CD4-positive, alpha-beta T cell treated with Interleukin-1 beta for 1 hour (primary cell): ENCODE data around the gene CASKIN2.
"Not testable (repeated sequence)": the region's sequence is repeated elsewhere in the genome, so short reads cannot be mapped to it uniquely, and the experiment has no call there.

Experiments
- DNase-seq, 2 donors: peaks; one replicate each; pipeline ENCODE4 v3.0.0-alpha.2; 2020 to 2022

The CASKIN2 gene

DNA sequence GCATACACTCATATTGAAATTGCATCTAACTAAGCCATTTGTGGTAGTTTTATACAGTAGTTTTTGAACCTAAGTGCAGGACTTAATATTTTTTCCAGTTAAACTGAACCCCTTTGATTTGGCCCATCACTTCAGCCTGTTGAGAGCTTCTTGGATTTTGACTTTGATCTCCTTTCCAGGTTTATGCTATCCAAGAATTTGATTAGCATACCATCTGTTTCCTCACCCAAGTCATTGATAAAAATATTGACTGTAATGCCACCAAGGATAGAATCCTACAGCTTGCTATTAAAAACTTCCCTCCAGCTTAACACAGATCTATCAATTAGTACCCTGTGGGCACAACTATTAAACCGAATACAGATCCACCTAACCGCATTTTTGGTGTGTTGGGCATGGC, 51.7 kb downstream of the CASKIN2 start:
- no peak for DNase-seq

GRCh38 chr17:75460295-75460694, 55.0 kb downstream of the CASKIN2 start:
- DNase-seq: no peak

GRCh38 chr17:75459590-75460267, 55.6 kb downstream of the CASKIN2 start:
- DNase-seq: peak in 1 of 2 donors; percentile 6

DNA sequence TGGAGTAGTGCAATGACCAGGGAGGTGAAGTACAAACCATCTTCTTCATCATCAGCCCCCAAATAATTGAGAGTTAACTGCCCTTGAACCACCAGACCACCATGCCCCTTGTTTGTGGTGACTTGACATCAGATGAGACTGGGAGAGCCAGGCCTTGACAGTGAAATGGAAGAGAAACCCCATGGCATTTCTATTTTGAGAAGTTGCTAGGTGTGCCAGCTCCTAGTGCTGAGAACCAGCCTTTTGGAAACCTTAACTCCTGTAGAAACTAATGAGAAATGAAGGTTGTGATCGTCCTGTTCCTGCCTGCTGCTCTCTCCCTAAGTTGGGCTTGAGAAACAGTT, 56.1 kb downstream of the CASKIN2 start:
- DNase-seq: no peak

DNA sequence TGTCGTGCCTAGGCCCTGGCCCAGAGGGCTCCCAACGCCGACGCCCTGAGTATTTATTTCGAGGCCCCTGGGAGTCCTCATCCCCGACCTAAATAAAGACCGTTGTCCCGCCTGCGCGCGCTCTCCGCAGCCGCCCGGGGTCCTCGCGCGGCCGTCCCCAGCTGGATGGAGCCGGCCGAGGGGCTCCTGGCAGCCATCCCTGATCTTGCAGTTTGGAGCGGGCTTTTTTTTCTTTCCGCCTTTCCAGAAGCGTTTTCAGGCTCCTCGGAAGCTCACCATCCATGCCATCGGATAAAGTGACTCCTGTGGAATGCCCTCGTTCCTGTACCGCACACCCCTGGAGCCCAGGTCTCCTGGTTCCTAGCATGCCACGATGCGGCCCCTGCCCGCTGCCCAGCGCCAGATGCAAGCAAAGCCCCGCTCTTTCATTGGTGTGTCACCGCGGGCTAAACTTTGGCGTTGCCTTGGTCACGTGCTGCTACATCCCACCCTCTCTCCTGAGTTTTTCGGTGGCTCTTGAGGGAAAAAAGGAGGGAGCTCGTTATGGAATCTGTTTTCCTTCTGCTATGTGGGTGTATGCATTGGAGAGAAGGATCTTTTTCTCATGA, 58.2 kb downstream of the CASKIN2 start:
- no peak for DNase-seq

DNA sequence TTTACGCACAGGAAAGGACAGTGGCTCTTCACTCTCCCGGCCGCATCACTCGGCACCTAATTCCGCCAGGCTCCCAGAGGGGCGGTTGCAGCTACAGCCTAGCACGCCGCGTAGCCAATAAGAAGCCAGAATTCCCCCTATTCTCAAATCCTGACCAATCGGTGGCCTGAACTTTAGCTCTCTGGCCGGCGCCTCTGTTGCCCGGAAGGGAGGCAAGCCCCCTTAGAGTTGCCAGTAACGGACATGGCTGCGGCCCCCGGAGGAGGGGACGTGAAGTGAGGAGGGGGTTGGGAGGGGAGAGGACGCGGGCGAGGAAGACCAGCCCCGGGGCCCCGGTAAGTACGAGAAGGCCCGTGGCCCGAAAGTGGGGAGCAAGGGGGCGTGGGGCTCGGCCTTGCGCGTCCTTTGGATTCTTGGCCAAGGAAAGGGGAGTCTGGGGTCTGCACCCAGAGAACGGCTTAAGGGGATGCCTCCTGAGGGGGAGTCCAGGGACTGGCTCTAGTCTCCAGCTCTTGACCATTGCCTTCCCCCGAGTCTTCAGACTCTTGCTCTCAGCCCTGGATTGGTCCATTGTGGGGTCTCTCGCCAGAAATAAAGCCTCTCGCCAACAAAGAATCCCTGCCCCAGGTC, 58.8 kb downstream of the CASKIN2 start, which contains the start of gene TMEM94:
TMEM94 (plus strand) TSS at position 219 of the 630 bp plus-strand sequence. CDS start 15,271 bp downstream, outside the sequence.
- peak; percentile 95 to 96 for DNase-seq

GRCh38 chr17:75456039-75456416, 59.3 kb downstream of the CASKIN2 start:
- DNase-seq: no peak

GRCh38 chr17:75454672-75455071, 60.7 kb downstream of the CASKIN2 start:
- DNase-seq: not testable (repeated sequence)

- no peak for DNase-seq
Measured at GRCh38 chr17:75454193-75454592, 61.1 kb downstream of the CASKIN2 start.

DNA sequence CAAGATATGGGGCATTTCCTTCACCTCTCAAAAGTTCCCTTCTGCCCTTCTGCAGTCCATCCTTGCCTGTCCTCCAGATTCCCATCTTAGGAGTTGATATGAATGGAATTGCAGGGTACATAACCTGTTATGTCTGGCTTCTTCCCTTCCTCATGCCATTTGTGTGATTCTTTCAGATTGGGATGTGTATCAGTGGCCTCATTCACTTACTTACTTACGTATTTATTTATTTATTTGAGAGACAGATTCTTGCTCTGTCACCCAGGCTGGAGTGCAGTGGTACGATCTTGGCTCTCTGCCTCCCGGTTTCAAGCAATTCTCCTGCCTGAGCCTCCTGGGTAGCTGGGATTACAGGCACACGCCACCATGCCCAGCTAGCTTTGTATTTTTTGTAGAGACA, 65.1 kb downstream of the CASKIN2 start:
- DNase-seq: no peak
